Measurements from ENCODE around the gene SPTLC3.

DNA sequence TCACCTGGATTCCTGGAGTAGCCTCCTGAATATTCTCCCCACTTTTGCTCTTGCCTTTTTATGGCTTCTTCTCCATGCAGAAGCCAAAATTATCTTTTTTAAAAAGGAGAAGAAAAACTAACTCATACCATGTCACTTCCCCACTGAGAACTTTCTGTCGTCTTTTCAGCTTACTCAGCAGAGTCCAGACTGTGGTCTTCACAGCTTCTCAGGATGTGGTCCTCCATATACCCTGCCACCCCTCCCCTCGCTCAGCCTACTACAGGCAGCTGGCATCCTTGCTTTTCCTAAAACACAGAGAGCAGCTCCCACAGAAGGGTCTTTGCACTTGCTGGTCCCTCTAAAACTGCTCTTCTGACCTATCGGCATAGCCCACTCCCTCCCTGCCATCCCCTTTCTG, 122.9 kb downstream of the SPTLC3 start:
- no peak for TF ChIP-seq POLR2A (IDR thresholded peaks at IDR 0.05)
- TF ChIP-seq, protein P1, sequence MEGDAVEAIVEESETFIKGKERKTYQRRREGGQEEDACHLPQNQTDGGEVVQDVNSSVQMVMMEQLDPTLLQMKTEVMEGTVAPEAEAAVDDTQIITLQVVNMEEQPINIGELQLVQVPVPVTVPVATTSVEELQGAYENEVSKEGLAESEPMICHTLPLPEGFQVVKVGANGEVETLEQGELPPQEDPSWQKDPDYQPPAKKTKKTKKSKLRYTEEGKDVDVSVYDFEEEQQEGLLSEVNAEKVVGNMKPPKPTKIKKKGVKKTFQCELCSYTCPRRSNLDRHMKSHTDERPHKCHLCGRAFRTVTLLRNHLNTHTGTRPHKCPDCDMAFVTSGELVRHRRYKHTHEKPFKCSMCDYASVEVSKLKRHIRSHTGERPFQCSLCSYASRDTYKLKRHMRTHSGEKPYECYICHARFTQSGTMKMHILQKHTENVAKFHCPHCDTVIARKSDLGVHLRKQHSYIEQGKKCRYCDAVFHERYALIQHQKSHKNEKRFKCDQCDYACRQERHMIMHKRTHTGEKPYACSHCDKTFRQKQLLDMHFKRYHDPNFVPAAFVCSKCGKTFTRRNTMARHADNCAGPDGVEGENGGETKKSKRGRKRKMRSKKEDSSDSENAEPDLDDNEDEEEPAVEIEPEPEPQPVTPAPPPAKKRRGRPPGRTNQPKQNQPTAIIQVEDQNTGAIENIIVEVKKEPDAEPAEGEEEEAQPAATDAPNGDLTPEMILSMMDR (IDR thresholded peaks at IDR 0.05), result no peak
- no peak for TF ChIP-seq EP300 (IDR thresholded peaks at IDR 0.05)

Data from sigmoid colon (tissue), 4 donors.